IMR-90 (cell line): ENCODE measurements around the gene BSDC1. TPM values are rescaled to one million over a fixed set of nuclear protein-coding genes. Genes with fewer than 3 reads are reported as not detected.

ENCODE experiments used
- ATAC-seq: fragments of 200-7000 bp; cut with Tn5 transposase; 2 replicates; pipeline ENCODE4 v1.9.1; 2020; ENCODE audit warnings: low read depth, mild to moderate bottlenecking, moderate library complexity
- BruUV-seq: library from RNA; stranded (reverse); fragments of 400-500 nt; replicated peaks from 2 replicates; lab custom pipeline; 2021; lab: Mats Ljungman, UMichigan
- CTCF ChIA-PET: fragments of 300-600 bp; formaldehyde crosslinking; extraction: SDS; loops from one replicate; lab custom pipeline; 2021; ENCODE audit warnings: antibody characterized with exemption; lab: Yijun Ruan, JAX
- POLR2A ChIA-PET: fragments of 300-600 bp; sonication (Branson Sonifier 250); formaldehyde crosslinking; loops from one replicate; lab custom pipeline; 2022; ENCODE audit warnings: antibody characterized with exemption; ENCODE audit not compliant: unreplicated experiment; lab: Charles Lee
- DNase-seq: peaks from one replicate; pipeline ENCODE4 v3.0.0; 2013
- H2AFZ ChIP-seq: replicated peaks from 2 replicates; pipeline ENCODE3; 2013; ENCODE audit warnings: low read length, mild to moderate bottlenecking; ENCODE audit not compliant: poor library complexity
- H2AK5ac ChIP-seq: 2 replicates; pipeline ENCODE4 v1.6.1; 2013; ENCODE audit warnings: low read depth, low read length, inconsistent platforms
- H2AK9ac ChIP-seq: replicated peaks from 2 replicates; pipeline ENCODE3; 2013; ENCODE audit warnings: mild to moderate bottlenecking, low read depth, low read length, moderate library complexity; ENCODE audit not compliant: poor library complexity
- H2BK120ac ChIP-seq: 2 replicates; pipeline ENCODE4 v1.6.1; 2013; ENCODE audit warnings: low read depth, low read length, inconsistent platforms
- H2BK15ac ChIP-seq: 3 replicates; pipeline ENCODE4 v1.6.1; 2013; ENCODE audit warnings: low read depth, low read length, inconsistent platforms
- H2BK20ac ChIP-seq: 2 replicates; pipeline ENCODE4 v1.6.1; 2013; ENCODE audit warnings: low read depth, mild to moderate bottlenecking, inconsistent platforms, low read length, moderate library complexity
- H2BK5ac ChIP-seq: 2 replicates; pipeline ENCODE4 v1.6.1; 2013; ENCODE audit warnings: mild to moderate bottlenecking, low read depth, low read length, inconsistent platforms; ENCODE audit not compliant: poor library complexity, severe bottlenecking
- H3K14ac ChIP-seq: replicated peaks from 2 replicates; pipeline ENCODE4 v1.6.1; 2013; ENCODE audit warnings: low read depth, low read length, inconsistent platforms
- H3K18ac ChIP-seq: 2 replicates; pipeline ENCODE4 v1.6.1; 2013; ENCODE audit warnings: low read depth, low read length, control low read depth
- H3K23ac ChIP-seq: 2 replicates; pipeline ENCODE4 v1.6.1; 2013; ENCODE audit warnings: low read depth, low read length, inconsistent platforms
- H3K27ac ChIP-seq: 2 replicates; pipeline ENCODE4 v1.5.1; 2013; ENCODE audit warnings: mild to moderate bottlenecking, control low read depth, low read length; ENCODE audit not compliant: insufficient read depth
- H3K27me3 ChIP-seq: 2 replicates; pipeline ENCODE4 v1.6.1; 2013; ENCODE audit warnings: low read length; ENCODE audit not compliant: control insufficient read depth, insufficient read depth
- H3K36me3 ChIP-seq: 2 replicates; pipeline ENCODE4 v1.6.1; 2013; ENCODE audit warnings: low read length, mixed read lengths; ENCODE audit not compliant: control insufficient read depth, insufficient read depth
- H3K4ac ChIP-seq: 2 replicates; pipeline ENCODE4 v1.6.1; 2013; ENCODE audit warnings: low read depth, low read length, inconsistent platforms
- H3K4me1 ChIP-seq: 2 replicates; pipeline ENCODE4 v1.6.1; 2013; ENCODE audit warnings: low read length, mixed read lengths; ENCODE audit not compliant: control insufficient read depth, insufficient read depth
- H3K4me2 ChIP-seq: 2 replicates; pipeline ENCODE4 v1.6.1; 2013; ENCODE audit warnings: low read depth, mild to moderate bottlenecking, control low read depth, low read length, moderate library complexity
- H3K4me3 ChIP-seq: 2 replicates; pipeline ENCODE4 v1.5.1; 2013; ENCODE audit warnings: low read depth, mild to moderate bottlenecking, control low read depth, low read length, moderate library complexity; ENCODE audit not compliant: insufficient read depth
- H3K56ac ChIP-seq: 2 replicates; pipeline ENCODE4 v1.6.1; 2013; ENCODE audit warnings: low read length, inconsistent platforms; ENCODE audit not compliant: insufficient read depth; ENCODE audit errors: extremely low read depth
- H3K79me1 ChIP-seq, 2 experiments: 2 replicates each; pipeline ENCODE4 v1.6.1; 2013; ENCODE audit warnings: low read length in 2 of 2, inconsistent platforms in 1 of 2, low read depth in 1 of 2
- H3K9ac ChIP-seq: 2 replicates; pipeline ENCODE4 v1.6.1; 2013; ENCODE audit warnings: low read depth, low read length, control low read depth
- H3K9me1 ChIP-seq: 2 replicates; pipeline ENCODE4 v1.6.1; 2013; ENCODE audit warnings: low read length, inconsistent platforms; ENCODE audit not compliant: insufficient read depth
- H3K9me3 ChIP-seq: 2 replicates; pipeline ENCODE4 v1.6.1; 2013; ENCODE audit warnings: low read length; ENCODE audit not compliant: control insufficient read depth, insufficient read depth
- H4K20me1 ChIP-seq: 2 replicates; pipeline ENCODE4 v1.6.1; 2013; ENCODE audit warnings: low read length, inconsistent platforms; ENCODE audit not compliant: insufficient read depth
- H4K5ac ChIP-seq: 2 replicates; pipeline ENCODE4 v1.6.1; 2013; ENCODE audit warnings: mild to moderate bottlenecking, low read depth, low read length, control low read depth
- H4K8ac ChIP-seq, 2 experiments: 2 replicates each; pipeline ENCODE4 v1.6.1; 2013; ENCODE audit warnings: low read depth in 2 of 2, low read length in 2 of 2, control low read depth in 1 of 2, inconsistent platforms in 1 of 2
- H4K91ac ChIP-seq: 2 replicates; pipeline ENCODE4 v1.6.1; 2013; ENCODE audit warnings: low read depth, low read length, inconsistent platforms; ENCODE audit not compliant: insufficient read depth
- BHLHE40 ChIP-seq: fragments of 150-350 bp; IDR thresholded peaks from 2 replicates; pipeline ENCODE4 v1.6.1; 2016; ENCODE audit warnings: mild to moderate bottlenecking, low read depth, low read length
- CTCF ChIP-seq: conservative IDR thresholded peaks from 2 replicates; pipeline ENCODE4 v1.5.1; 2012; ENCODE audit warnings: mild to moderate bottlenecking, low read depth, low read length, improper control_type of control experiment
- ELK1 ChIP-seq: fragments of 150-350 bp; IDR thresholded peaks from 2 replicates; pipeline ENCODE4 v1.6.1; 2016; ENCODE audit warnings: low read depth, mild to moderate bottlenecking, low read length, moderate library complexity, borderline replicate concordance
- MAFK ChIP-seq: IDR thresholded peaks from 2 replicates; pipeline ENCODE4 v1.6.1; 2012; ENCODE audit warnings: low read depth, low read length, improper control_type of control experiment
- MAZ ChIP-seq: IDR thresholded peaks from 2 replicates; pipeline ENCODE4 v1.6.1; 2012; ENCODE audit warnings: low read depth, mild to moderate bottlenecking, low read length, improper control_type of control experiment, moderate library complexity, borderline replicate concordance
- MXI1 ChIP-seq: IDR thresholded peaks from 2 replicates; pipeline ENCODE4 v1.6.1; 2012; ENCODE audit warnings: low read depth, mild to moderate bottlenecking, low read length, moderate library complexity, borderline replicate concordance
- NFE2L2 ChIP-seq: fragments of 150-350 bp; IDR thresholded peaks from 2 replicates; pipeline ENCODE4 v1.6.1; 2016; ENCODE audit warnings: low read depth, mild to moderate bottlenecking, low read length
- POLR2A ChIP-seq: IDR thresholded peaks from 2 replicates; pipeline ENCODE4 v1.6.1; 2012; ENCODE audit warnings: mild to moderate bottlenecking, low read depth, low read length
- RAD21 ChIP-seq: IDR thresholded peaks from 2 replicates; pipeline ENCODE4 v1.6.1; 2012; ENCODE audit warnings: low read length, improper control_type of control experiment
- SMC3 ChIP-seq: fragments of 150-350 bp; IDR thresholded peaks from 2 replicates; pipeline ENCODE4 v1.6.1; 2016; ENCODE audit warnings: low read depth, mild to moderate bottlenecking, antibody characterized with exemption, low read length, moderate library complexity
- WGBS, 2 experiments: methylation state at CpG; one replicate each; pipeline versions ENCODE4 v1.1.5 to v1.1.7; 2013; ENCODE audit warnings: missing lambda C conversion rate in 2 of 2; ENCODE audit not compliant: insufficient read length in 1 of 2; ENCODE audit errors: extremely low coverage in 2 of 2; 5-methylcytosine and 5-hydroxymethylcytosine counted together
- dilution Hi-C: fragments of 300-500 bp; cut with HindIII; formaldehyde crosslinking; loops from one replicate; pipeline ENCODE4 v1.14.3; 2018; ENCODE audit warnings: low sequenced_read_pairs; ENCODE audit not compliant: unreplicated experiment
- in situ Hi-C: fragments of 300-500 bp; cut with MboI; formaldehyde crosslinking; loops from 3 replicates; pipeline ENCODE4 v1.14.3; 2019; ENCODE audit warnings: low sequenced_read_pairs, inconsistent platforms, mixed read lengths
- intact Hi-C: fragments of 100-400 bp; cut with micrococcal nuclease; formaldehyde crosslinking; loops from 2 replicates; pipeline ENCODE4 v1.10.0; 2022
- polyA plus RNA-seq, 3 experiments: library from polyadenylated mRNA; depleted of rRNA; stranded (reverse); fragments of >200 nt; gene quantifications; 2 replicates each; pipeline ENCODE4 v1.2.3, GENCODE V29; 2012; ENCODE audit warnings: low replicate concordance in 1 of 3
- total RNA-seq: library from RNA; depleted of rRNA; stranded (reverse); fragments of >200 nt; gene quantifications from 2 replicates; pipeline ENCODE4 v1.2.3, GENCODE V29; 2012

The BSDC1 gene
- total and polyA plus RNA-seq, 2 of the 4 experiments (the other 2 are of a cell fraction) = 56.8 to 60.4 TPM

- CTCF ChIA-PET = no interaction called here
- Histone ChIP-seq H3K56ac (no peak overlapping the region), H3K36me3 (no peaks in the 10 kb centered on the region), H3K4me2 (no peak overlapping the region), H3K27me3 (peaks cover 35% of the 10 kb centered on the region), H4K91ac (no peak overlapping the region), H3K4me3 (no peak overlapping the region), H4K5ac (no peak overlapping the region), H3K4me1 (no peaks in the 10 kb centered on the region), H3K14ac (no peak overlapping the region), H3K79me1 (no peaks in the 10 kb centered on the region), H3K18ac (no peak overlapping the region), H4K8ac (no peak overlapping the region), H2AK9ac (no peak overlapping the region), H2AFZ (no peak overlapping the region), H3K4ac (no peak overlapping the region), H3K9me3 (no peaks in the 10 kb centered on the region), H3K9ac (no peak overlapping the region), H2BK20ac (no peak overlapping the region), H2BK5ac (no peak overlapping the region), H2BK15ac (no peak overlapping the region), H2BK120ac (no peak overlapping the region), H3K27ac (no peak overlapping the region), H3K9me1 (no peaks in the 10 kb centered on the region), H4K20me1 (no peaks in the 10 kb centered on the region), H3K23ac (no peak overlapping the region), H2AK5ac (no peak overlapping the region)
- in situ Hi-C loops = no loop called here
- no CpG with 5 or more reads among the region's 4 CpGs for WGBS, 2 experiments
- BruUV-seq = no TSS peak
- DNase-seq (no peak), ATAC-seq (no peak)
- POLR2A ChIA-PET = no interaction called here
- TF ChIP-seq CTCF = no peak
- TF ChIP-seq POLR2A = no peak
- no peak for TF ChIP-seq BHLHE40
- no peak for TF ChIP-seq MXI1
- no peak for TF ChIP-seq SMC3
- no peak for TF ChIP-seq RAD21
- TF ChIP-seq MAFK = no peak
- no peak for TF ChIP-seq MAZ
- no peak for TF ChIP-seq NFE2L2
- no peak for TF ChIP-seq ELK1
- dilution Hi-C loops = no loop called here
- intact Hi-C loops = no loop called here
These were observed 37.6 kb upstream of the BSDC1 start for GRCh38 chr1:32431736-32432400.
